GM18909 (cell line): ENCODE measurements around the gene NCK1.
A peak's percentile ranks its signal among the peaks of the same experiment; 100 is the strongest.

Experiments
- ATAC-seq: cut with Tn5 transposase; IDR thresholded peaks from one replicate; pipeline ENCODE4 v1.9.1; 2021; ENCODE audit warnings: mild to moderate bottlenecking; ENCODE audit not compliant: unreplicated experiment, poor library complexity

Gene NCK1

GRCh38 chr3:136861890-136862616 lies at the start of gene NCK1:
NCK1 (plus strand) TSS chr3:136862208; CDS start chr3:136928002, 65,794 bp downstream.
- ATAC-seq: peak; percentile 96

DNA sequence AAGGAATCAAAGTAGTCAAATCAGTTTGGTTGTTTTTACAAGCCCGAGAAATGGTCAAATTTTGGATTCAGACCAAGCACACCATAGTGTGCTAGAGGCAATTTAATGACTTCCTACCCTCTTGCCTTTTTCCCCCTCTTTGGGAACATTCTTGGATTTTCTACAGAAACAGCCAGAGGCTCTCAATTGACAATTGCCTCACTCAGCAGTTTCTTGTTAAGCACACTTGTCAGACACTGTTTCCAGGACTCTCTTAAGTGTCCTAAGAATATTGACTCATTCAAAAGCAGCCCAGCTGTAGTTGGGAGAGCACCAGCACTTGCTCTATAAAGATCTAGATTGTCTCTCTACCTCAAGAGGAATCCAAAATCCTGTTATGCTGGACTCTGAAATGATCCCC lies 44.6 kb upstream of the NCK1 start:
- ATAC-seq: no peak

- ATAC-seq: no peak
Observed at GRCh38 chr3:136818191-136818768, 43.7 kb upstream of the NCK1 start.

GRCh38 chr3:136818769-136819391 lies 43.1 kb upstream of the NCK1 start, which contains the start of gene SLC35G2:
SLC35G2 (plus strand) TSS chr3:136819126; CDS start chr3:136854461, 35,335 bp downstream.
- ATAC-seq: peak; percentile 43

DNA sequence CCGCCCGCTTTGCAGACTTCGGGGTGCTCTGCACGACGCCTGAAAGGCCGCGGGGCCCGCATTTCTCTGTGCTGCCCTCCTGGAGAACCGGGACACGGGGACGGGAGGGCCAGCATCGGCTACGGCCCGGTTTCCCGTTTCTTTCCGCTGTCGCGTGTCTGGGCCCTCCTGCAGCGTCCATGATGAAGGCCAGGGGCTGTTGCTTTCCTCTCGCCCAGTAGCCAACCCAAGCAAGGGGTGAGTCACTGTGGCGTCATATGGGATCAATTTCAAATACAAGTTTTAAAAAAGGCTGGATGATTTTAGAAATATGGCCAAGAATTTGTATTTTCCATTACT lies 42.6 kb upstream of the NCK1 start:
- ATAC-seq: peak; percentile 35

DNA sequence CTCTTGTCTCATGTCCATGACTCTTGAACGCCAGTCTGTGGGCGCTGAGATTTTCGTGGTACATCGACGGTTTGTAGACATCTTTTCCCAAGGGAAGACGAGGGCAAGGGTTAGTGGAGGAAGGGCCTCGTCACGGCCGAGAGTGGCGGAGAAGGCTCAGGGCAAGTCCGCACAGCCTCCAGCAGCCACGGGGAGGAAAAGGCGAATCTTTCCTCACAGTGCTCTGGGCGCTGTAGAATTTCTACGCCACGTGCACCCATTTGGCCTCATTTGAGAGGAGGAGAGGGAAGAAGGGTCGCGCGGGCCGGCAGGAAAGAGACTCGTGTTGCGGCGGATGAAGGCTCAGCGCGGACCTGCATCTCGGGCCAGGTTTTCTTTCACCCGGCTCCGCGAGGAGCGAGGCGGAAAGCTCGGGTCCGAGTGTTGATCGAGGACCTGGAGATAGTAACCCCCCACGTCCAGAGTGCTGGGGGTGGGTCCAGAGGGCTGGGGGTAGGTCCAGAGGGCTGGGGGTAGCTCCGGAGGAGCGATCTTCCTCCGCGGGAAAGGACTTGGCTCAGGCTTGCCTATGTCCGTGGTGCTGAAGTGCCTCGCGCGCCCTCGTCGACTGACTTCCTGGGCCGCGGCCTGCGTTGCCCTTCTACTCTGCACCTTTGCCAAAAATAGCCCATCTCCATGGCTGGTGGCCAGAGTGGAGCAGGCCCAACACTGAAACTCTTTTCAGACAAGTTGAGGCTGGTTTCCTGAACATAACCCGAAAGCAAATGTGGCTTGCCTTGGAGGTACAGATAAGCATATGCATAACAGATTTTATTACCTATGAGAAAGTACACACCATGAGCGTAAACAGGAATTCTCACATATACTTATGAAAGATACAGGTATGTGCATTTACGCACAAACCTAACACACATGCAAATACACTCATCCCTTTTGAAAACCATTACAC lies 42.0 kb upstream of the NCK1 start:
- ATAC-seq: no peak

GRCh38 chr3:136831461-136831860 lies 30.5 kb upstream of the NCK1 start:
- ATAC-seq: no peak

GRCh38 chr3:136835089-136835812 lies 26.8 kb upstream of the NCK1 start:
- no peak for ATAC-seq

DNA sequence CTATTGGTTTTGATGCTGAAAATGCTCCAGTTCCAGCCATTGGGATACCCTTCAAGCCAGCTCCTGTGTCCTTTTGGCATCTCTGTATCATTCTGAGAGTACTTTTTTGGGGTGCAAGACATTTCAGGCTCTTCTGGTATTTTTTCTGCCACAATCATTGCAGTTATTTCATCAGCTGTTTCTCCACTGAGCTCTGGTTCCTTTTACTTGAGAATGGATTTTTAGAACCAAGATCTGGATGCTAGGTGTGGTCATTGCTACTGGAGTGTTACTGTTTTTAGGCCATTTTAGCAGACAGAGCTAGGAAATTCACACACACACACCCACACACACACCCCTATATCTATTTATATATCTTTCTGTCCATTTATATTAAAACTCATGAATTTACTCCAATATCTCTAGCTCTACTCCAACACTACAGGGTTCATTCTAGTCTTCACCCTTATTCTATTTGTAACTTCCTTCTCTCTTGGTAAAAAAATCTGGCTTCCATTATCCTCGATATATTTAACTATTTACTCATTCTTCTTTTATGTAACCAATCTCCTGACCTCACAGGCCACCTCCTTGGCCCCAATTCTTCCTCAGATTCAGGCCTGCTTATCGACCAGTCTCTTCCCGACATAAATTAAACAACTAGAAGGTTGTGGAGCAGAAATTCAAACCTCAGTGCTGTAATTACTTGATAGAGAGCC lies 26.0 kb upstream of the NCK1 start:
- no peak for ATAC-seq

DNA sequence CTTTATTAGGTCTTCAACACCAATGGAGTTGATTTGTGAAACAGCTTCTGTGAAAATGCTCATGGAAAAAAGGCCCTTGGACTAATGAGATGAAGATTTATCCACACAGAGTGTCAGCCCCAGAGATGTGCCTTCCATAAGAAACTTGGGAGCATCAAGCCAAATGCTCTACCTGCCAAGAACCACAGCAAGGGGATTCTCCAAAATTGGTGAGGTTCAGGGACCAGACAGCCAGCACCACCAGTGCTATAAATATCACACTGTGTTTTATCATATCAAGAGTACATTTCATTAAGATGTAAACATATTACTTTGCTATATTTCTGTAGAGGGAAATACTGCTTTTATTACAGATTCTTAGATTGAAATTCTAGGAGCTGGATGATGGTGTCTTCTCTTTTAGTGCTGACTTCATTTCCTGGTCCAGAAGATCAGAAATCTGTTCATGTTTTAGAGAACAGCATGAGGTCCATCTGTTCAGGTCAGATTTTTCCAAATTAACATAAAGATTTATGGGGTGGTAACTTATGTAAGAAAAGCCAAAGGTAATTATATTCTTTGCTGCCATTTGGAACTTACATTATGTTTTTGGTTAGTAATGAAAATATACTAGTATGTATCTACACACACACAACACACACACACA lies 25.4 kb upstream of the NCK1 start:
- no peak for ATAC-seq

GRCh38 chr3:136838641-136839555 lies 23.1 kb upstream of the NCK1 start:
- no peak for ATAC-seq

GRCh38 chr3:136839556-136839931 lies 22.5 kb upstream of the NCK1 start:
- no peak for ATAC-seq

DNA sequence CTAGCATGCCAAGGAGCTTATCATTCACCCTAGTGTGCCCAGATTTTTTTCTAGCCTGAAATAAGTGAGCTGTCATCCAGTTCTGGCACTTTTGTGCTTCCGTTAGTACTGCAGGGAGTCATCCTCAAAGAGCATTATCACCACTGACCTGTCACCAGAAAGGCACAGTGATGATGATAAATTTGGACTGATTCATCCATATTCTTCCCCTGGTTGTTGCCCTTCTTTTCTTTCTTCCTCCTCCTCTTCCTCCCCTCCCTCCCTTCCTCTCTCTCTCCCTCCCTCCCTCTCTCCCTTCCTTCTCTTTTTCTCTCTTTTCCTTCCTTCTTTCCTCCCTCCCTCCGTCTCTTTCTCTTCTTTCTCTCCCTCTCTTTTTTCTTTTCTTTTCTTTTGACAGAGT lies 21.8 kb upstream of the NCK1 start:
- no peak for ATAC-seq

DNA sequence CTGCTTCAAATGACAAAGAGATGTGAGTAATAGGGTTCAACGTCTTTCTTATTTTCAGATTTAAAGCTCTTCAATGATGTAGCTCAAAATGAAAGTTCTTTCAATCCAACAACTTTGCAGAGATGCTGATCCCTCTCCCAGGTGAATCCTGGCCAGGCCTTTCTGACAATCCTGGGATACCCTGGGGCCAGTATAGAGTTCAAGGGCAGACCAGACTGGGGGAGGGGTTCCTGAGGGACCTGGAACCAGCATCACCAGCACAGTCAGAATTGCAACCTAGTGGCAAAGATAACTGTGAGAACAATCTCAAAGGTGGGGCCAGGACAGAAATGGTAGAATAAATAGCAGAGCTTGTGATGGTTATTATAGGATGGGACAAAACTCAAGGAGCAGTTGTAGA lies 19.7 kb upstream of the NCK1 start:
- ATAC-seq: no peak

DNA sequence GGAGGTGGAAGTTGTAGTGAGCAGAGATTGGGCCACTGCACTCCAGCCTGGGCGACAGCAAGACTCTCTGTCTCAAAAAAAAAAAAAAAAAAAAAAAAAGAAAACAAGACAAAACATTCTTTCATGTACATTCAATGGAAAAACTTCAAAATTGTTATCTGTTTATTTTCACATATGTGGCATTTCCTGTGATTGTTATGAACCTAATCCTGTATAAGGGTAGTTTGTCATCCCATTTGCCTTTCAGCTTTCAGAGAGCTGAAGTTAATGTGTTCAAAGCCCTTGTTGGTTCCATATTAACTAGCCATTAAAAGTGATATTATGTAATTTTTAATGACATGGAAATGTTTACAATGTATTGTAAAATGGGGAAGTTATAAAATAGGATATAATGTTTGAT lies 17.3 kb upstream of the NCK1 start:
- no peak for ATAC-seq

GRCh38 chr3:136852180-136852579 lies 9.8 kb upstream of the NCK1 start:
- ATAC-seq: no peak

DNA sequence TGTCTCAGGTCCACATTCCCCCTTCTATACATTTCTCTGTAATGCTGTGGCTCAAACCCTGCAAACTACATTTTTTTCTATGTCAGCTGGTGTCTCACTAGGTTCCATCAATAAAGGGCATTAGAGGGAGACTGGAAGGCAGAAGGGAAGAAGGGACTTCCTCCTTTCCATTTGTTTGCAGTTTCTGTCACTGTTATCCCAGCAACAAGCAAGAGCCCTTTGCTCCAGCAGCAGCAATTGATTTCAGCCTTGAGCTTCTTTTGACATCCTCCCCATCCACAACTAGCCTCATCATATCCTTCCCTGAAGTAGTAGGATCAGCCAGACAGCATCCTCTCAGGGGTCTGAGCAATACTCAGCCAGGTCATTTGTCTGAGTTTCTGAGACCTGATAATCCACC lies 5.3 kb upstream of the NCK1 start:
- ATAC-seq: no peak

DNA sequence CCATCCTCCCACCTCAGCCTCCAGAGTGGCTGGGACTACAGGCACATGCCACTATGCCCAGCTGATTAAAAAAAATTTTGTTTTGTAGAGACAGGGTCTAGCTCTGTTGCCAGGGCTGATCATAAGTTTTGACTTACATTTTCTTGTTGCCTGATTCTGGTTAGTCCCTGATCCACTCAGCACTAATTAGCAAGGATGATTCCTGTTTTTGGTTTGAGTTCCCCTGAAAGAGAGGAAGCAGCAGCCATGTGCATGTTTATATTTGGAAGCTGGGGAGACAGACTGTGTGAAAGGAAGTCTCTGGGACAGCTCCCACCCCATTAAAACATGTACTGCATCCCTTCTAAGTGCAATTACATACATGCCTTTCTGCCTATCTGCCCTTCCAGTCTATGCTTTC lies 3.6 kb upstream of the NCK1 start:
- no peak for ATAC-seq
